Measurements from ENCODE around the gene CHRM2.

DNA sequence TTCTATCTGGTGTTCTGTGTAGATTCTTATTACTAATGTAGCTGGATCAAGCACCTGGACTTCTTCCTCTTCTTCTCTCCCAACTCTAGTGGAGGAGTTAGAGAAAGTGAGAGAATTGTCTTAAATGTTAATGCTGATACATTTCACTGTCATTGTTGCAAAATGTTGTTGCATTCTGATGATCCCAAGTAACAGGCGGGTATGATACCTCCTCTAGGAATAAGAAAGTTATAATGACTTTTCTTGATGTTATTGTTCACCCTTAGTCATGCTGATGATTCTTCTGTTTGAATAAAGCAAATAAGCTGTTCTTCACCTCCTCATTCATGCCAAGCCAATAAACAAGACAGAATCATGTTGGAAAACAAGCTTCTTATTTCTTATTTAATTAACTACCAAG lies 9.1 kb downstream of the CHRM2 start:
- TF ChIP-seq CTCF (IDR thresholded peaks at IDR 0.05) (no peak), ZFX (IDR thresholded peaks at IDR 0.05; ENCODE audit: borderline replicate concordance) (no peak)
